Epithelial cell of prostate (primary cell): ENCODE measurements around the gene CENPS.
"Not testable (repeated sequence)": the region's sequence is repeated elsewhere in the genome, so short reads cannot be mapped to it uniquely, and the experiment has no call there.

Experiments used
- DNase-seq: peaks from one replicate; pipeline ENCODE4 v3.0.0-alpha.2; 2011; ENCODE audit warnings: low read depth, low spot score
- H3K27ac ChIP-seq: fragments of 450-650 bp; 2 replicates; pipeline ENCODE4 v1.5.1; 2017; ENCODE audit warnings: mild to moderate bottlenecking

Gene CENPS

GRCh38 chr1:10418741-10419140, 11.5 kb upstream of the CENPS start:
- not testable (repeated sequence) for H3K27ac ChIP-seq, DNase-seq

DNA sequence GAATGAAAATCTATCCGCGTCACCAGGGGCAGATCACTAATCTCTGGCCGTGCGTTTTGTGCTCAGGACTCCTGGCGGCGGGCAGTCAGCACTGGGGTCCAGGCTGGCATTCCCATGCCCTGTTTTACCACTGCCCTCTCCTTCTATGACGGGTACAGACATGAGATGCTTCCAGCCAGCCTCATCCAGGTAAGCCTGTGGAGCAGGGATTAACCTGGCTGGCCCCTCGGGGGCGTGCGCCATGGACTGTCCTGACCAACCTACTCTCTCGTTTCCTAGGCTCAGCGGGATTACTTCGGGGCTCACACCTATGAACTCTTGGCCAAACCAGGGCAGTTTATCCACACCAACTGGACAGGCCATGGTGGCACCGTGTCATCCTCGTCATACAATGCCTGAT, 10.9 kb upstream of the CENPS start:
- H3K27ac ChIP-seq, result no peak overlapping the region
- no peak for DNase-seq

- H3K27ac ChIP-seq, result no peak overlapping the region
- no peak for DNase-seq
Measured at GRCh38 chr1:10421637-10422036, 8.6 kb upstream of the CENPS start.

DNA sequence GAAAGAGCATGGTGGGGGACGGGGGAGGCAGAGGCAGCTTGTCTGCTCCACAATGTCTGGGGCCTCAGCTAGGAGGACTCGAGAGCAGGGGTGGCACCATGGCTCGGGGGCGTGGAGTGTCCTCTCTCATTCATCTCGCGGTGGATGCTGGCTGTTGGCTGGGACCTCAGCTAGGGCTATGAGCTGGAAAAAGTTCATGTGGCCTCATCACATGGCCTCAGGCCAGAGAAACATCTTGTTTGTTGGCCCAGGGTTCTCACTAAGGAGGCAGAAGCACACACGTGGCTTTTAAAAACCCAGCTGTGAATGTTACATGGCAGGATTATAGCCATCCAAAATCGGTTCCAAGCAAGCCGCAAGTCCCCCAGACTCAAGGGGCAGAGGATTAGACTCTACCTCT, 6.2 kb upstream of the CENPS start:
- H3K27ac ChIP-seq, result no peak overlapping the region
- DNase-seq, result no peak

DNA sequence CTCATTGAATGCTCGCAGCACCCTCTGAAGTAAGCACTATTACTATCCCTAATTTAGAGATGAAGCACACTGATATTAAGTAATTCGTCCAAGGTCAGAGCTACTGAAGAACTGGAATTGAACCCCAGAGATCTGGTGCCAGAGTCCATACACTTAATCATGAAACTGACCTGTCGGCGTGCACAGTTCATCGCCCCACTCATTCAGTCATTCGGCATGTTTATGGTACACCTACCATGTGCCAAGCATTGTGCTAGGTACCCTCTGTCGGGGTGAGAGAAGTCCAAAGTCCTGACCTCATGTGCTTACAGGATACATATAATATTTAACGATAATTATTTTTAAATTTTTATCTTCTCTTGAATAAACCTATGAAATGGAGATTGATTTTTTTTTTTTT, 5.6 kb upstream of the CENPS start:
- DNase-seq, result no peak
- no peak overlapping the region for H3K27ac ChIP-seq

- not testable (repeated sequence) for H3K27ac ChIP-seq, DNase-seq
Measured at GRCh38 chr1:10425826-10426534, 4.3 kb upstream of the CENPS start.

DNA sequence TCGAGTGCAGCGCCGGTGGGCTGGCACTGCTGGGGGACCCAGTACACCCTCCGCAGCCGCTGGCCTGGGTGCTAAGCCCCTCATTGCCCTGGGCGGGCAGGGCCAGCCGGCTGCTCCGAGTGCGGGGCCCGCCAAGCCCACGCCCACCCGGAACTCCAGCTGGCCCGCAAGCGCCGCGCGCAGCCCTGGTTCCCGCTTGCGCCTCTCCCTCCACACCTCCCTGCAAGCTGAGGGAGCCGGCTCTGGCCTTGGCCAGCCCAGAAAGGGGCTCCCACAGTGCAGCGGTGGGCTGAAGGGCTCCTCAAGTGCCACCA, 3.7 kb upstream of the CENPS start:
- DNase-seq, result not testable (repeated sequence)

DNA sequence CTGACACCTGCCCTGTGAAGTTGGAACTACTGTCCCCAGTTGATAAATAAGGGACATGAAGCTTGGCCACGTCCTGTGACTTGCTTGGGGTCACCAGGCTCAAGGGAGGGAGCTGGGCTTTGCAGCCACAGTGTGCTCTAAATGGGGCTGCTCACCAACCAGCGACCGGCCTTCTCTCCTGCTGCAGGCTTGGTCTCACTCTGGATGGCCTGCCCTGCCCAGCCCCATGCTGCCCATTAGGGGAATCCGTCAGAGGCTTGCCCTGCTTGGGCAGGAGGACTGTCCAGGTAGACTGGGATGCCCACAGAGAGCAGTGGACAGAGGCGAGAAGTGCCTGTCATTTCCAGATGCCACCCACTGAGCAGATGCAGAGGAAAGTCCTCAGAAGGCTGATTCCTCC, 1.2 kb upstream of the CENPS start:
- no peak overlapping the region for H3K27ac ChIP-seq
- DNase-seq, result no peak

More for the DNA sequence above, 3.7 kb upstream of the CENPS start:
- not testable (repeated sequence) for H3K27ac ChIP-seq

GRCh38 chr1:10429868-10430215, 391 bp upstream of the CENPS start:
- no peak for DNase-seq
- no peak overlapping the region for H3K27ac ChIP-seq

GRCh38 chr1:10431070-10431730, 967 bp downstream of the CENPS start:
- H3K27ac ChIP-seq, result no peak overlapping the region
- DNase-seq, result no peak

GRCh38 chr1:10432910-10433700, 2.9 kb downstream of the CENPS start:
- no peak for DNase-seq
- H3K27ac ChIP-seq, result no peak overlapping the region

- no peak for DNase-seq
- no peak overlapping the region for H3K27ac ChIP-seq
Measured at GRCh38 chr1:10433790-10434189, 3.6 kb downstream of the CENPS start.

DNA sequence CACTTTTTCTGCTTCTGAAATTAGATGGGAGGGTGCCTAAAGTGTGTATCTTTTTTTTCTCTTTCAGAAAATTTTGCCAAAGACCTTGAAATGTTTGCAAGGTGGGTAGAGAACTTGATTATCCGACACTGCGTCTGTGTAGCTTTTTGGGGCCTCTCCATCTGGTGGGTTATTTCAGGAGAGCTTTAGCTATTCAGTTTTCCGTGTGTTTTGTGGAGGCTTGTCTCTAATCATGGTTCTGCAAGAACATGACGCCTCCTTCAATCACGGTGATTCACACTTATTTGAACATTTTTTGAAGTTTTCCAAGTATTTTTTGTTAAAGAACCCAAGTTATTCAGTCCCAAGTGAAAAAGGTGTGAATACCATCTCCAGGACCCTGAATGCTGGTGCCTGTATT, 4.4 kb downstream of the CENPS start:
- no peak for DNase-seq
- H3K27ac ChIP-seq, result no peak overlapping the region

- no peak overlapping the region for H3K27ac ChIP-seq
- no peak for DNase-seq
Measured at GRCh38 chr1:10437052-10437451, 6.8 kb downstream of the CENPS start.

DNA sequence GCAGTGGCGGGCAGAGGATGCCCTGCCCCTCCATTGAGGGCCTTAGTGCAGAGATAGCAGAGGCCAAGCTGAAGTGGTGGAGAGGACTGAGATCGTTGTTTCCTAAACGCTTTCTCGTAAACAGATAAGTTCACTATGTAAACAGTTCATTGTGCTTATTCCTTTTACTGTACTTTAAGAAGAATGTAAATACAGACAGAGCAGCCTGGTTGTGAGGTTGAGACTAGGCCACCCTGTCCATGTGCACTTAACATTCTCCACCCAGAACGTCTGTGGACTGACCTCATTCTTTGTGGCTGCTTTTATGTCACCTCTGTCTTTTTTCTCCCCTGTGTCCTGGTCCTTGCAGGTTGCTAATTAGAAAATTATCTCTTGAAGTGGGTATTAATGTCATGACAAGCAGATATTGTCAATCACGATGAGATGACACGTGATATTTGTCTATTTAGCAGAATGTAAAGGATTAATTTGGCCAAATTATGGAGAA, 8.5 kb downstream of the CENPS start:
- DNase-seq, result no peak
- H3K27ac ChIP-seq, result no peak overlapping the region

DNA sequence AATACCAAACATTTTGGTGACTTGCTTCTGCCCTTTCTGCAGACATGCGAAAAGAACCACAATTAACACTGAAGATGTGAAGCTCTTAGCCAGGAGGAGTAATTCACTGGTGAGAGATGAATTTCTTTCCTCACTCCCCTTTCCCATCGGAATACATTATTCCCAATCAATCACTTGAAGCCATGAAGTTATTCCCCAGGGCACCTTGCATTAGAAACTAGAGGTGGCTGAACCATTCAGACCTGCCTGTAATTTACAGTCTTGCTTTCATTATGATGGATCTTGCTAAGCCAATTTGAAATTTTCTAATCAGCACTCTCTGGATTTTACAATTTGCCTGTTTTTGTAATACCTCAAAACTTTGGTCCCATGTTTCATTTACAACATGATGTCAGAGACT, 10.1 kb downstream of the CENPS start:
- no peak overlapping the region for H3K27ac ChIP-seq
- DNase-seq, result no peak

DNA sequence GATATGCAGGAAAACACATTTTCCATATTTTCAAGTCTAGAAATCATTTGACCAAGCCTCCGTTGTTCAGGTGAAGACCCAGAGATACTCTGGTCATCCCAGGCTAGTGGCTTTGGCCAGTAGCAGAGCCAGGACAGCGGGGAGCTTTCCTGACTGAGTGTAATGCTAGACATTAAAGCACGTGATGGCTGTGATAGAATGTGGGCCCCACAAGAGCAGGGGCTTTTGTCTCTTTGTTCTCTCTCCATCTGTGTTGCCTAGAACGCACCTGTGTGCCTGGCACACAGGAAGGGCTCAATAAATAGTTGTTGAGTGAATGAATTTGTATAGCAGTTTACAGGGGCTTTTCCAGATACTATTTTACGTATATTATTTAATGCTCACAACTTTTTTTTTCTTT, 10.6 kb downstream of the CENPS start:
- no peak for DNase-seq
- no peak overlapping the region for H3K27ac ChIP-seq

GRCh38 chr1:10444248-10444647, 14.0 kb downstream of the CENPS start:
- DNase-seq, result no peak
- H3K27ac ChIP-seq, result no peak overlapping the region

- H3K27ac ChIP-seq, result no peak overlapping the region
- DNase-seq, result no peak
Measured at GRCh38 chr1:10444795-10445397, 14.7 kb downstream of the CENPS start.

- no peak overlapping the region for H3K27ac ChIP-seq
- no peak for DNase-seq
Measured at GRCh38 chr1:10446790-10447422, 16.7 kb downstream of the CENPS start.

GRCh38 chr1:10449751-10450150, 19.5 kb downstream of the CENPS start, which contains the start of gene CORT:
CORT (plus strand) TSS chr1:10450031; CDS start chr1:10450224, 193 bp downstream.
- H3K27ac ChIP-seq, result no peak within 1 kb of the TSS
- no peak for DNase-seq
